Fibroblast of lung (primary cell): ENCODE results near the gene LMAN1. TPM values are rescaled to one million over a fixed set of nuclear protein-coding genes. Genes with fewer than 3 reads are reported as not detected.

ENCODE experiments used
- DNase-seq, 2 donors: peaks; one replicate each; pipeline versions ENCODE4 v3.0.0 to v3.0.0-alpha.2; 2010; ENCODE audit warnings: low read depth in 2 of 2
- H2AFZ ChIP-seq: 2 replicates; pipeline ENCODE4 v1.5.1; 2012; ENCODE audit warnings: low read length, control low read depth, inconsistent platforms
- H3K27ac ChIP-seq: 2 replicates; pipeline ENCODE4 v1.5.1; 2011; ENCODE audit warnings: low read length, control low read depth; ENCODE audit not compliant: insufficient read depth
- H3K27me3 ChIP-seq: 2 replicates; pipeline ENCODE4 v1.5.1; 2011; ENCODE audit warnings: mild to moderate bottlenecking, low read length; ENCODE audit not compliant: control insufficient read depth, insufficient read depth
- H3K36me3 ChIP-seq: 2 replicates; pipeline ENCODE4 v1.5.1; 2011; ENCODE audit warnings: low read length; ENCODE audit not compliant: control insufficient read depth, insufficient read depth
- H3K4me1 ChIP-seq: 2 replicates; pipeline ENCODE4 v1.5.1; 2011; ENCODE audit warnings: low read length; ENCODE audit not compliant: control insufficient read depth, insufficient read depth; ENCODE audit errors: extremely low read depth
- H3K4me2 ChIP-seq: 2 replicates; pipeline ENCODE4 v1.5.1; 2011; ENCODE audit warnings: low read length, control low read depth; ENCODE audit not compliant: insufficient read depth; ENCODE audit errors: extremely low read depth
- H3K4me3 ChIP-seq, 4 experiments: fragments of 200-600 bp in 1 of 4; sonication (generic) in 1 of 4; replicated peaks in 1 of 4; 2 replicates each; pipeline ENCODE4 v1.5.1; 2011 to 2016; ENCODE audit warnings: low read length in 4 of 4, low read depth in 3 of 4, mild to moderate bottlenecking in 3 of 4, control low read depth in 2 of 4, inconsistent platforms in 1 of 4, mixed read lengths in 1 of 4; ENCODE audit not compliant: insufficient read depth in 1 of 4; ENCODE audit errors: control extremely low read depth in 1 of 4
- H3K79me2 ChIP-seq: 2 replicates; pipeline ENCODE4 v1.5.1; 2012; ENCODE audit warnings: mild to moderate bottlenecking, low read length, inconsistent platforms; ENCODE audit not compliant: control insufficient read depth, insufficient read depth
- H3K9ac ChIP-seq: 2 replicates; pipeline ENCODE4 v1.5.1; 2011; ENCODE audit warnings: mild to moderate bottlenecking, low read length, control low read depth; ENCODE audit not compliant: insufficient read depth
- H3K9me3 ChIP-seq: 2 replicates; pipeline ENCODE4 v1.5.1; 2012; ENCODE audit warnings: low read depth, low read length; ENCODE audit not compliant: control insufficient read depth, insufficient read depth
- H4K20me1 ChIP-seq: 2 replicates; pipeline ENCODE4 v1.5.1; 2011; ENCODE audit warnings: low read length; ENCODE audit not compliant: control insufficient read depth, insufficient read depth; ENCODE audit errors: extremely low read depth
- CTCF ChIP-seq, 2 donors: IDR thresholded peaks in 1 of 2; conservative IDR thresholded peaks in 1 of 2; 1 replicate in 1 of 2; 2 replicates in 1 of 2; pipeline ENCODE4 v1.5.1; 2011 to 2012; ENCODE audit warnings: low read length in 2 of 2, control low read depth in 1 of 2, inconsistent platforms in 1 of 2, low read depth in 1 of 2, mild to moderate bottlenecking in 1 of 2
- EZH2 ChIP-seq: IDR thresholded peaks from 2 replicates; pipeline ENCODE4 v1.5.1; 2012; ENCODE audit warnings: low read length, control low read depth, mild to moderate bottlenecking; ENCODE audit errors: missing control alignments
- polyA plus RNA-seq, 2 donors: library from polyadenylated mRNA; depleted of rRNA in 1 of 2; stranded (reverse) in 1 of 2; unstranded in 1 of 2; fragments of >200 nt; gene quantifications; 2 replicates each; pipeline ENCODE4 v1.2.1, GENCODE V29; 2011 to 2012; ENCODE audit warnings: missing spikeins in 1 of 2
- total RNA-seq: library from RNA; depleted of rRNA; stranded (reverse); fragments of >200 nt; gene quantifications from 2 replicates; pipeline ENCODE4 v1.2.1, GENCODE V29; 2014

LMAN1 gene
- total and polyA plus RNA-seq, 2 donors (not counting 1 experiment from before 2014, with no cell fraction given) = 130 to 170 TPM

- no peak overlapping the region for H3K4me2 ChIP-seq
- H3K27ac ChIP-seq = no peak overlapping the region
- no peaks in the 10 kb centered on the region for H3K36me3 ChIP-seq
- DNase-seq = no peak
- H3K79me2 ChIP-seq = no peaks in the 10 kb centered on the region
- H3K9ac ChIP-seq = no peak overlapping the region
- no peaks in the 10 kb centered on the region for H3K4me1 ChIP-seq
- H3K4me3 ChIP-seq = no peak overlapping the region
- no peaks in the 10 kb centered on the region for H3K9me3 ChIP-seq
- no peaks in the 10 kb centered on the region for H4K20me1 ChIP-seq
- H2AFZ ChIP-seq = no peak overlapping the region
- no peak for TF ChIP-seq EZH2
- H3K27me3 ChIP-seq = peaks cover 19% of the 10 kb centered on the region
Measured at GRCh38 chr18:59300676-59301285, 58.3 kb downstream of the LMAN1 start.

- no peak overlapping the region for H3K4me2 ChIP-seq
- H3K27ac ChIP-seq = no peak overlapping the region
- H3K27me3 ChIP-seq = peaks cover 28% of the 10 kb centered on the region
- H2AFZ ChIP-seq = no peak overlapping the region
- no peaks in the 10 kb centered on the region for H4K20me1 ChIP-seq
- H3K79me2 ChIP-seq = no peaks in the 10 kb centered on the region
- H3K36me3 ChIP-seq = no peaks in the 10 kb centered on the region
- H3K9ac ChIP-seq = no peak overlapping the region
- DNase-seq = no peak
- no peaks in the 10 kb centered on the region for H3K4me1 ChIP-seq
- H3K4me3 ChIP-seq = no peak overlapping the region
- no peaks in the 10 kb centered on the region for H3K9me3 ChIP-seq
- TF ChIP-seq CTCF (conservative IDR thresholded peaks at IDR 0.05 in 1 of 2, IDR thresholded peaks at IDR 0.05 in 1 of 2; ENCODE audit: low read depth in 1 of 2, low read length in 2 of 2) = no peak
- no peak for TF ChIP-seq EZH2
Measured at GRCh38 chr18:59298871-59299270, 60.2 kb downstream of the LMAN1 start.

- H3K4me1 ChIP-seq = no peaks in the 10 kb centered on the region
- no peaks in the 10 kb centered on the region for H3K36me3 ChIP-seq
- H3K9ac ChIP-seq = no peak overlapping the region
- no peak overlapping the region for H2AFZ ChIP-seq
- no peak overlapping the region for H3K27ac ChIP-seq
- H3K4me3 ChIP-seq = no peak overlapping the region
- H3K27me3 ChIP-seq = peaks cover 21% of the 10 kb centered on the region
- no peak overlapping the region for H3K4me2 ChIP-seq
- TF ChIP-seq EZH2 = no peak
- TF ChIP-seq CTCF (conservative IDR thresholded peaks at IDR 0.05 in 1 of 2, IDR thresholded peaks at IDR 0.05 in 1 of 2; ENCODE audit: low read depth in 1 of 2, low read length in 2 of 2) = no peak
- H4K20me1 ChIP-seq = no peaks in the 10 kb centered on the region
- H3K79me2 ChIP-seq = no peaks in the 10 kb centered on the region
- DNase-seq = no peak
- no peaks in the 10 kb centered on the region for H3K9me3 ChIP-seq
Measured at GRCh38 chr18:59293317-59293716, 65.7 kb downstream of the LMAN1 start.
